ENCODE results near the gene NAXE.

DNA sequence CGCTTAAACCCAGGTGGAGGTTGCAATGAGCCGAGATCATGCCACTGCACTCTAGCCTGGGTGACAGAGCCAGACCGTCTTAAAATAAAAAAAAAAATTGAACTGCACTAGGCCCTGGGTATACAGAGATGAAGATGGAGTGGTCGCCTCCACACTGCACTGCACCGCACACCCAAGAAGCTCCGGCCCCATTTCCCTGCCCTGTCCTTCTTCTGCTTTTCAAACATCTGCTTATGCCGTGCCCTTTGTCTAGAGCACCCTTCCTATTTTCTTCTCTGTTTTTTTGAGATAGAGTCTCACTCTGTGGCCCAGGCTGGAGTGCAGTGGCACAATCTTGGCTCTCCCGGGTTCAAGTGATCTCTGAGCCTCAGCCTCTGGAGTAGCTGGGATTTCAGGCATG lies 36.6 kb upstream of the NAXE start:
- TF ChIP-seq, protein P1, sequence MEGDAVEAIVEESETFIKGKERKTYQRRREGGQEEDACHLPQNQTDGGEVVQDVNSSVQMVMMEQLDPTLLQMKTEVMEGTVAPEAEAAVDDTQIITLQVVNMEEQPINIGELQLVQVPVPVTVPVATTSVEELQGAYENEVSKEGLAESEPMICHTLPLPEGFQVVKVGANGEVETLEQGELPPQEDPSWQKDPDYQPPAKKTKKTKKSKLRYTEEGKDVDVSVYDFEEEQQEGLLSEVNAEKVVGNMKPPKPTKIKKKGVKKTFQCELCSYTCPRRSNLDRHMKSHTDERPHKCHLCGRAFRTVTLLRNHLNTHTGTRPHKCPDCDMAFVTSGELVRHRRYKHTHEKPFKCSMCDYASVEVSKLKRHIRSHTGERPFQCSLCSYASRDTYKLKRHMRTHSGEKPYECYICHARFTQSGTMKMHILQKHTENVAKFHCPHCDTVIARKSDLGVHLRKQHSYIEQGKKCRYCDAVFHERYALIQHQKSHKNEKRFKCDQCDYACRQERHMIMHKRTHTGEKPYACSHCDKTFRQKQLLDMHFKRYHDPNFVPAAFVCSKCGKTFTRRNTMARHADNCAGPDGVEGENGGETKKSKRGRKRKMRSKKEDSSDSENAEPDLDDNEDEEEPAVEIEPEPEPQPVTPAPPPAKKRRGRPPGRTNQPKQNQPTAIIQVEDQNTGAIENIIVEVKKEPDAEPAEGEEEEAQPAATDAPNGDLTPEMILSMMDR (conservative IDR thresholded peaks at IDR 0.05): no peak
- TF ChIP-seq ZFX (IDR thresholded peaks at IDR 0.05): no peak
